KMS-11 (cell line): ENCODE data around the gene SMIM43.

Experiments
- H2AFZ ChIP-seq: fragments of 200-600 bp; sonication (generic); 2 replicates; pipeline ENCODE4 v1.6.1; 2016; ENCODE audit warnings: antibody characterized with exemption, mixed run types, low read depth
- H3K27ac ChIP-seq: fragments of 200-600 bp; sonication (generic); 2 replicates; pipeline ENCODE4 v1.6.1; 2016; ENCODE audit warnings: mild to moderate bottlenecking, mixed run types
- H3K27me3 ChIP-seq: fragments of 200-600 bp; sonication (generic); 2 replicates; pipeline ENCODE4 v1.6.1; 2017; ENCODE audit warnings: mild to moderate bottlenecking, low read depth, mixed run types, moderate library complexity; ENCODE audit not compliant: insufficient read depth
- H3K36me3 ChIP-seq: fragments of 200-600 bp; sonication (generic); 2 replicates; pipeline ENCODE4 v1.6.1; 2017; ENCODE audit warnings: mild to moderate bottlenecking, mixed run types; ENCODE audit not compliant: insufficient read depth
- H3K4me1 ChIP-seq: fragments of 200-600 bp; sonication (generic); 2 replicates; pipeline ENCODE4 v1.6.1; 2016; ENCODE audit warnings: mild to moderate bottlenecking, low read depth, mixed run types; ENCODE audit not compliant: poor library complexity, severe bottlenecking
- H3K4me2 ChIP-seq: fragments of 200-600 bp; sonication (generic); 2 replicates; pipeline ENCODE4 v1.7.0; 2016; ENCODE audit warnings: mild to moderate bottlenecking, mixed run types
- H3K4me3 ChIP-seq: fragments of 200-600 bp; sonication (generic); IDR thresholded peaks from 2 replicates; pipeline ENCODE4 v1.6.1; 2017; ENCODE audit warnings: low read depth, low read length, mixed read lengths; ENCODE audit not compliant: insufficient read depth
- H3K79me2 ChIP-seq: fragments of 200-600 bp; sonication (generic); 2 replicates; pipeline ENCODE4 v1.6.1; 2016; ENCODE audit warnings: low read depth, mixed run types; ENCODE audit not compliant: insufficient read depth
- H3K9ac ChIP-seq: fragments of 200-600 bp; sonication (generic); 2 replicates; pipeline ENCODE4 v1.6.1; 2016; ENCODE audit warnings: mild to moderate bottlenecking, mixed run types
- H4K20me1 ChIP-seq: fragments of 200-600 bp; sonication (generic); 2 replicates; pipeline ENCODE4 v1.6.1; 2016; ENCODE audit warnings: mild to moderate bottlenecking, mixed run types; ENCODE audit not compliant: insufficient read depth
- TF ChIP-seq, protein P1 (sequence below): fragments of 200-600 bp; sonication (generic); conservative IDR thresholded peaks from 2 replicates; pipeline ENCODE4 v1.6.1; 2017; ENCODE audit warnings: low read depth, mild to moderate bottlenecking, antibody characterized with exemption, low read length, moderate library complexity, mixed read lengths

Gene SMIM43

GRCh38 chr4:121740796-121741409 lies 24.1 kb downstream of the SMIM43 start:
- H2AFZ ChIP-seq: no peak overlapping the region
- H3K4me3 ChIP-seq: no peak overlapping the region
- H3K36me3 ChIP-seq: no peaks in the 10 kb centered on the region
- no peak overlapping the region for H3K27ac ChIP-seq
- no peak overlapping the region for H3K4me2 ChIP-seq
- H3K27me3 ChIP-seq: no peaks in the 10 kb centered on the region
- H3K79me2 ChIP-seq: no peaks in the 10 kb centered on the region
- no peaks in the 10 kb centered on the region for H3K4me1 ChIP-seq
- no peak overlapping the region for H3K9ac ChIP-seq
- TF ChIP-seq, protein P1, sequence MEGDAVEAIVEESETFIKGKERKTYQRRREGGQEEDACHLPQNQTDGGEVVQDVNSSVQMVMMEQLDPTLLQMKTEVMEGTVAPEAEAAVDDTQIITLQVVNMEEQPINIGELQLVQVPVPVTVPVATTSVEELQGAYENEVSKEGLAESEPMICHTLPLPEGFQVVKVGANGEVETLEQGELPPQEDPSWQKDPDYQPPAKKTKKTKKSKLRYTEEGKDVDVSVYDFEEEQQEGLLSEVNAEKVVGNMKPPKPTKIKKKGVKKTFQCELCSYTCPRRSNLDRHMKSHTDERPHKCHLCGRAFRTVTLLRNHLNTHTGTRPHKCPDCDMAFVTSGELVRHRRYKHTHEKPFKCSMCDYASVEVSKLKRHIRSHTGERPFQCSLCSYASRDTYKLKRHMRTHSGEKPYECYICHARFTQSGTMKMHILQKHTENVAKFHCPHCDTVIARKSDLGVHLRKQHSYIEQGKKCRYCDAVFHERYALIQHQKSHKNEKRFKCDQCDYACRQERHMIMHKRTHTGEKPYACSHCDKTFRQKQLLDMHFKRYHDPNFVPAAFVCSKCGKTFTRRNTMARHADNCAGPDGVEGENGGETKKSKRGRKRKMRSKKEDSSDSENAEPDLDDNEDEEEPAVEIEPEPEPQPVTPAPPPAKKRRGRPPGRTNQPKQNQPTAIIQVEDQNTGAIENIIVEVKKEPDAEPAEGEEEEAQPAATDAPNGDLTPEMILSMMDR: no peak
- H4K20me1 ChIP-seq: no peaks in the 10 kb centered on the region

DNA sequence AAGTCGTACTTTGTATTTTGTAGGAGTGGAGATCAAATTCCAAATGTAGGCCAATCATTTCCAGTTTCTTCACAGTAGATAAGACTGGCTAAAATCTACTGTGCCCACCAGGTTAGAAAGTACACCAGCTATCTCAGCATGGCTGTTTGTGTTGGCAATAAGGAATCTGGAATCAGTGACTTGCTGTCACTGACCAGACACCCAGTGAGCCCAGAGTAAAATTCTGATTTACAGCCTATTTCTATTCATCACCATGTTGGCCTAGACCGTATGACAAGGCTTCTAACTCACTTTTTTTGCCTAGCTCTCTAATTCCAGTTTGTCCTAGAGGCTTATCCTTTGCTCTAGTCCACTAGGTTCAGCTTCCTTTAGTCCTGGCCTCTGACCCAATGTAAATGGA lies 25.4 kb downstream of the SMIM43 start:
- Histone ChIP-seq H3K9ac (no peak overlapping the region), H3K27me3 (no peaks in the 10 kb centered on the region), H3K4me2 (no peak overlapping the region), H3K4me3 (no peak overlapping the region), H3K27ac (no peak overlapping the region), H3K36me3 (no peaks in the 10 kb centered on the region), H3K79me2 (no peaks in the 10 kb centered on the region), H4K20me1 (no peaks in the 10 kb centered on the region), H3K4me1 (no peaks in the 10 kb centered on the region), H2AFZ (no peak overlapping the region)
- TF ChIP-seq, protein P1: no peak

- no peak overlapping the region for H3K27ac ChIP-seq
- no peaks in the 10 kb centered on the region for H4K20me1 ChIP-seq
- TF ChIP-seq, protein P1: no peak
- no peak overlapping the region for H2AFZ ChIP-seq
- no peaks in the 10 kb centered on the region for H3K79me2 ChIP-seq
- H3K9ac ChIP-seq: no peak overlapping the region
- no peaks in the 10 kb centered on the region for H3K36me3 ChIP-seq
- no peaks in the 10 kb centered on the region for H3K27me3 ChIP-seq
- no peak overlapping the region for H3K4me2 ChIP-seq
- H3K4me3 ChIP-seq: no peak overlapping the region
- no peaks in the 10 kb centered on the region for H3K4me1 ChIP-seq
Observed at GRCh38 chr4:121738780-121739535, 26.0 kb downstream of the SMIM43 start.

DNA sequence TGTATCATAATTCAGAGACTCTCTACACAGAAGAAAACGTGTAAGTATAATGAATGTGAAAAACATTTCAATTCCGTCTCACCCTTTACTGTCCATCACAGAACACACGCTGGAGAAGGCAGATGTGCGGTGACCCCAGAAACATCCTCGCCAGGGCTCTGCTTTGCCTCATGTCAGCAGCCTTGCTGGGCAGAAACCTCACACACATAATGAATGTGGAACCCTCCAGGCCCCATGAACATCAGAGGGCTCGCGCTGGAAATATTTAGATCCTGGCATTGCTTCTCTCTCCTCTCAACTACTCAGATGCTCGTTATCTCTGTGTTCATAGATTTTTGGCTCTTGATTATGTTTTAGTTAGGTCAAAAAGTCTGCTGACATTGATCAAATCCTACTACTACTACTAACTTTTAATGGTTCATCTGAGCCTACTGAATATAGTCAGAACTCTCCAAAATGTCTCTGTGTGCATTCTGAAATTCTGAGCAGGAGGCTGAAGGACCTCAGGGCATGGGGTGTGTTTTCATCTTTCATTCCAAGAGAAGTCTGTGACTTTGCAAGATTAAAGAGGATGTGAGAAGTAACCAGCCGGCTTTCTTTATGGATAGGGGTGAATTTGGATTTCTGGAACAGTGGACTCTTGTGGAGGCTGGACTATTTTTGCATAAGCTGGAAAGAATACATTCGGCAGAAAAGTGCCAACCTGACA lies 27.0 kb downstream of the SMIM43 start:
- Histone ChIP-seq H2AFZ (no peak overlapping the region), H3K27me3 (no peaks in the 10 kb centered on the region), H3K36me3 (no peaks in the 10 kb centered on the region), H3K4me1 (no peaks in the 10 kb centered on the region), H3K79me2 (no peaks in the 10 kb centered on the region), H4K20me1 (no peaks in the 10 kb centered on the region), H3K4me3 (no peak overlapping the region), H3K27ac (no peak overlapping the region), H3K4me2 (no peak overlapping the region), H3K9ac (no peak overlapping the region)
- TF ChIP-seq, protein P1: no peak
